Measurements from ENCODE around the gene ZRANB3. TPM values are rescaled to one million over a fixed set of nuclear protein-coding genes. Genes with fewer than 3 reads are reported as not detected.

The ZRANB3 gene
- total and polyA plus RNA-seq, 2 experiments from 2014 or later: 10.5 to 16.8 TPM

DNA sequence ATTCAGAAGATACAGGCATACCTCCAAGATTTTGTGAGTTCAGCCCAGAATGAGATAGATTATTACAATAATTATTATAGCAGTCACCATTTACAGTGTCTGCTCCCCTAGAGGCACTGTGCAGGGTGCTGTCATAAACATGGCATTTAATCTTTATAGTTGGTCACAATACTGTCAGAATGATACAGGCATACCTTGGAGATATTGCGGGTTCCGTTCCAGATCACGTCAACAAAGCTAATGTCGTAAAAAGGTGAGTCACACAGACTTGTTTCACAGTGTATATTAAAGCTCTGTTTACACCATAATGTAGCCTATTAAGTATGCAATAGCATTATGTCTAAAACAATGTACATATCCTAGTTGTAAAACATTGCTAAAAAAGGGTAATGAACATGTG lies 45.6 kb downstream of the ZRANB3 start:
- Histone ChIP-seq H3K27ac (ENCODE audit: low read depth) (no peak overlapping the region), H3K4me3 (no peak overlapping the region), H3K4me1 (ENCODE audit: insufficient read depth) (no peaks in the 10 kb centered on the region), H3K4me2 (no peak overlapping the region), H3K79me2 (replicated peaks; ENCODE audit: insufficient read depth) (no peaks in the 10 kb centered on the region), H3K36me3 (ENCODE audit: insufficient read depth) (no peaks in the 10 kb centered on the region), H3F3A (replicated peaks; ENCODE audit: low read depth) (no peaks in the 10 kb centered on the region), H4K20me1 (replicated peaks; ENCODE audit: insufficient read depth) (no peaks in the 10 kb centered on the region), H3K27me3 (ENCODE audit: insufficient read depth) (no peaks in the 10 kb centered on the region), H3K9me2 (ENCODE audit: insufficient read depth) (no peaks in the 10 kb centered on the region), H2AFZ (no peak overlapping the region)
- Mint-ChIP-seq H3K36me3 (ENCODE audit: low read depth) (peaks cover 46% of the 10 kb centered on the region), H3K4me1 (no peaks in the 10 kb centered on the region; the same call in 2 of the 3 replicates), H3K27ac (no peak overlapping the region), H3K9me3 (peaks cover 22% of the 10 kb centered on the region; the same call in 2 of the 3 replicates), H3K4me3 (no peak overlapping the region), H3K27me3 (ENCODE audit: insufficient read depth, low read depth, poor library complexity) (peaks cover 2% of the 10 kb centered on the region)
- TF ChIP-seq NANOG (IDR thresholded peaks at IDR 0.05; ENCODE audit: borderline replicate concordance) (no peak), EZH2 (IDR thresholded peaks at IDR 0.05; ENCODE audit: low read depth, unreplicated experiment) (no peak), EZH2phosphoT487 (IDR thresholded peaks at IDR 0.05; ENCODE audit: unreplicated experiment) (no peak), ZNF331 (CRISPR knock-in tag; IDR thresholded peaks at IDR 0.05; ENCODE audit: low read depth) (no peak), ZNF462 (CRISPR knock-in tag; IDR thresholded peaks at IDR 0.05) (no peak), ZNF114 (CRISPR knock-in tag; IDR thresholded peaks at IDR 0.05) (no peak), ETS1 (IDR thresholded peaks at IDR 0.05) (no peak), JUNB (IDR thresholded peaks at IDR 0.05; ENCODE audit: unreplicated experiment) (no peak), CREB1 (CRISPR knock-in tag; IDR thresholded peaks at IDR 0.05; ENCODE audit: low read depth) (no peak), STAT1 (IDR thresholded peaks at IDR 0.05; ENCODE audit: unreplicated experiment) (no peak), CTCF (conservative IDR thresholded peaks at IDR 0.05; ENCODE audit: low read depth in 2 of 2) (no peak), POLR2AphosphoS5 (IDR thresholded peaks at IDR 0.05; ENCODE audit: low read depth) (no peak)
- TF ChIP-seq, protein P1, sequence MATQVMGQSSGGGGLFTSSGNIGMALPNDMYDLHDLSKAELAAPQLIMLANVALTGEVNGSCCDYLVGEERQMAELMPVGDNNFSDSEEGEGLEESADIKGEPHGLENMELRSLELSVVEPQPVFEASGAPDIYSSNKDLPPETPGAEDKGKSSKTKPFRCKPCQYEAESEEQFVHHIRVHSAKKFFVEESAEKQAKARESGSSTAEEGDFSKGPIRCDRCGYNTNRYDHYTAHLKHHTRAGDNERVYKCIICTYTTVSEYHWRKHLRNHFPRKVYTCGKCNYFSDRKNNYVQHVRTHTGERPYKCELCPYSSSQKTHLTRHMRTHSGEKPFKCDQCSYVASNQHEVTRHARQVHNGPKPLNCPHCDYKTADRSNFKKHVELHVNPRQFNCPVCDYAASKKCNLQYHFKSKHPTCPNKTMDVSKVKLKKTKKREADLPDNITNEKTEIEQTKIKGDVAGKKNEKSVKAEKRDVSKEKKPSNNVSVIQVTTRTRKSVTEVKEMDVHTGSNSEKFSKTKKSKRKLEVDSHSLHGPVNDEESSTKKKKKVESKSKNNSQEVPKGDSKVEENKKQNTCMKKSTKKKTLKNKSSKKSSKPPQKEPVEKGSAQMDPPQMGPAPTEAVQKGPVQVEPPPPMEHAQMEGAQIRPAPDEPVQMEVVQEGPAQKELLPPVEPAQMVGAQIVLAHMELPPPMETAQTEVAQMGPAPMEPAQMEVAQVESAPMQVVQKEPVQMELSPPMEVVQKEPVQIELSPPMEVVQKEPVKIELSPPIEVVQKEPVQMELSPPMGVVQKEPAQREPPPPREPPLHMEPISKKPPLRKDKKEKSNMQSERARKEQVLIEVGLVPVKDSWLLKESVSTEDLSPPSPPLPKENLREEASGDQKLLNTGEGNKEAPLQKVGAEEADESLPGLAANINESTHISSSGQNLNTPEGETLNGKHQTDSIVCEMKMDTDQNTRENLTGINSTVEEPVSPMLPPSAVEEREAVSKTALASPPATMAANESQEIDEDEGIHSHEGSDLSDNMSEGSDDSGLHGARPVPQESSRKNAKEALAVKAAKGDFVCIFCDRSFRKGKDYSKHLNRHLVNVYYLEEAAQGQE (IDR thresholded peaks at IDR 0.05; ENCODE audit: unreplicated experiment): no peak
- ATAC-seq (no peak), DNase-seq (ENCODE audit: low spot score) (no peak)

Measured in GM23338 (cell line).